ENCODE data around the gene DKC1. TPM values are rescaled to one million over a fixed set of nuclear protein-coding genes. Genes with fewer than 3 reads are reported as not detected.
"Not testable (repeated sequence)": the region's sequence is repeated elsewhere in the genome, so short reads cannot be mapped to it uniquely, and the experiment has no call there.

DKC1 gene
- total RNA-seq, 1 donor from 2014 or later: 102 TPM

DNA sequence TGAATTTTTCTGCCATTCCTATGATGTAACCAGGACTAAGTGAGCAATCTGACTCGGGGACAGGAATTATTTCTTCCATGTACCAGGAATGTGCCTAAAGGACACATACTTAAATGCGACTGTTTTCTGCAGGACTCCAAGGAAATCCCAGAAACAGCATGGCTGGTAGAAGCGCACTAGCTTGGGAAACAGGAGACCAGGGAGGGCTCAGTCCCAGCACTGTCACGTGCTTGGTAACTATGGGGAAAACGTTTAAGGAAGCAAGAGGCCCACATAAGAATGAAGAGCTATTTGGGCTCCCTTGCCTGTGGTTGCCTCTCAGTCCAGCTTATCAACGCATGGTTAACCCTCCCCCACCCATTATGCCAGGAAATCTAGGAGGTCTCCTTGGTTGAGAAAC, 23.1 kb downstream of the DKC1 start:
- intact Hi-C loops (cut with micrococcal nuclease): no loop called here

DNA sequence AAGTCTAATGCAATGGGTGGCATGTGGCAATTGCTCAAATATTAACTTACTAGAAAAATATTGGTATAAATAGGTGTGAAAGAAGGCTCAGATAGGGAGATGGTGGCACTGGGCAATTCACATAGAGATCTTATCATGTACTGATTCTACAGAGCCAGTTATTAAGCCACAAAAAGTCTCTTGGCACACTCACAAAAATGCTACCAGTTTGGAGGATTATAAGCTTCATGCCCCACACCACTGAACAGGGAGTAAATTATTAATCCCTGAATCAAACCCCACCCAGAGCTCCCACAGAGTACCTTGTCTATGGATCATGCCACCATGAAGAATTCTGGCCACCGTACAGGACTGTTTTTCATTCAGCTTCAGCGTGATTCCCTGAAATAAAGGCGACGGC, 28.8 kb downstream of the DKC1 start:
- intact Hi-C loops (cut with micrococcal nuclease): no loop called here

DNA sequence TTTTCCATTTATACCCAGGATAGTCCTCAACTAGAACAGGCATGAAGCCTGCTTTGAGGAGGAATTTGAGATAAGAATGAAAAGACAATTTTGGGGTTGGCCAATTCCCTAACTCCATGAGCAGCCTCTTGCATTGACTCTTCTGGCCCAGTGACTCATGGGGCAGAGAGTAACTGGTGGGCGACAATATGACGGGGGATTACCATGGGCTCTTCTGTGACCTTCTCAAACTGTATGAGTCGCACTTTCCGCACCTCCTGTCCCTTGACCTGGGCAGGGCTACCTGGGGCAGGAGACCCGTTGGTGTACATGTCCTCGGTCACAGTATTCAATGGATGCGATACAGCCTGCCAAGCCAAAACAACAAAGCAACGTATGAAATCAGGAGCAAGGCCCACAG, 29.3 kb downstream of the DKC1 start:
- intact Hi-C loops (cut with micrococcal nuclease): no loop called here

DNA sequence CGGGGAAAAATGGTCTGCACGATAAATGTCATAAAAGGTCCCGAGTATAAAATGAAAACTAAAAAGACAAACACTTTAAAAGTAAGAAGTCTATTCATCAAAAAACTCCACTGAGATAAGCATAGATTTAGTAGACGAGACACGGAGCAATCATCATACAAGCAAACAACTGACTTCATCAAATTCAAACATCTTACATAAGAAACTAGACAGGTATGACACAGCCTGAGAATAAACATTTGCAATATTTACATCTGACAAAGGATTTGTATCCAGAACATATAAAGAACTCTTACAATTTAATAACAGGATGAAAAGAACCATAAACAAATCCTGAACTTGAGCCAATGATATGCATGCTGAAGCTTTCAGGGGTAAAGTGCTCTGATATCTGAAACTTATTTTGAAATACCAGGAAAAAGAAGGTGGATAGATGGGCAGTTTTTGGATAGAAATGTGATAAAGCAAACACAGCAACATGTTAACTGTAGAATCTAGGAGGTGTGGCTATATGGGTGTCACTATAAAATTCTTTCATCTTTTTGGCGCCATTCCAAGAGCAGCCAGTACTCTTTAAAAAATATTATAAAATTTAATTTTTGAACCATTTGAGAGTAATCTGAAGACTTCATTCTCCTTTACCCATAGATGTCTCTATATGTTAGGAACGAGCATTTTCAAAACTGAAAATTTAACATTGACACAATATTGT, 30.6 kb downstream of the DKC1 start:
- intact Hi-C loops (cut with micrococcal nuclease): no loop called here

DNA sequence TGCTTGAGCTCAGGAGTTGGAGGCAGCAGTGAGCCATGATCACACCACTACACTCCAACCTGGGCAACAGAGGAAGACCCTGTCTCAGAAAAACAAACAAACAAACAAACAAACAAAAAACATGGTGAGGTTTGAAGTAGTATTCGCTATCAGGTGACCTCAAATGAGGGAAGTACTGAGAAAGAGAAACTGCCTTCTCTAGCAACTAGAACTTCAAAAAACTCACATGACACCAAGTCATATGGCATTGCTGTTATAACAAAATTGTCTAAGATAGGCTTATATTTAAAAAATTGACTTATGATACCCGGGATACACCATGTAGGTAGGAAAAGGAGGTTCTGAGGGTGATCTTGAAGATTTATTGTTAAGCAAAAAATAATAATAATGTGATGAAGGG, 32.4 kb downstream of the DKC1 start:
- intact Hi-C loops (cut with micrococcal nuclease): no loop called here

DNA sequence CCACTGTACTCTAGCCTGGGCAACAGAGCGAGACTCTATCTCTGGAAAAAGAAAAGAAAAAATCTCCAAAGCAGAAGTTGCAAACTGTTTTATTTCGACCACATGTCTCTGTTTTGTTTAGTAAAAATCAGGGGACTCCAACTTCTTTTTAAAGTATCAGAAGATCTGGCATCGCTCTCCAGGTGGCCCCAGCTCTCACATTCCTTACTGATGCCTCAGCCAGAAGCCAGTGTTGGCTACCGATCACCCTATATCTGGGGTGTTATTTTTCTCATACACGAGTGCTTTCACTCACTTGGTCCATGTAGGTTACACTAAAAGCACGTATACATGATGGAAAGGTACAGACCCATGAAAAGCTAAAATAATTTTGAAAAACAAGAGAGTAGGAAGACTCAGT, 34.3 kb downstream of the DKC1 start:
- intact Hi-C loops (cut with micrococcal nuclease): no loop called here

DNA sequence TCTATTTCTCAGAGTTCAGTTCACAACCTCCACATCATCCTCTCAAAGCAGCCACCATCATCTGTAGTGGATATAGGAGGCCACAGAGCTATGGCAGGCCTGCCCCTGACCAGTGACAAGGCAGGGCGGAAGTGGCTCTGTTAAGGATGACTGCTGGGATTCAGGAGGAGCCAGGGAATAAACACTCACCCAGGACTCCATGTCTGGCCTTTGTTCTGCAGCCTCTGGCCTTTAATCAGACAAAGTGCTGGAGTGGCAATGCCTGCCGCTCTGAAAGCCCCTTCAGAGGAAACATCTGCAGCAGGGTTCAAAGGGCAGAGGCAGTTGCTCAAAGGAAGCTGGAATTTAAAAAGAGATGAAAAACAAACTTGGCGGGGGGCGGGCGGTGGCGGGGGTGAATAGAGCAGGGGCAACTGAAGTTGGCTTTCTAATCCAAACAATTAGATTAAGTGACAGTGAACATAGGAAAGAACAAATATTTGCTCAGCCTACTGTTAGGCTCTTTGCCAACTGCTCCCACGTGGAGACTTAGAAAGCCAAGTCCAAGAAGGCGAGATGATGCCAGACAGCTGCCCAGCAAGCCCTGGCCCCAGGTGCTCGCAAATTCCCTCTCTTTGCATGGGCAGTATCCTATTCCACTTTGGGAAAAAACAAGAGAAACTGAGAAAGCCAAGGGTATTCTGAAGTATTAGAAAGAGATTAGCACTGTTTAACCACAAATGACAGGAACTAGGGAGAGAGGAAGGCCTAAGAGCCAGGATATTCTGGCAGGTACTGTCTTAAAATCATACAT, 37.1 kb downstream of the DKC1 start:
- intact Hi-C loops (cut with micrococcal nuclease): no loop called here

DNA sequence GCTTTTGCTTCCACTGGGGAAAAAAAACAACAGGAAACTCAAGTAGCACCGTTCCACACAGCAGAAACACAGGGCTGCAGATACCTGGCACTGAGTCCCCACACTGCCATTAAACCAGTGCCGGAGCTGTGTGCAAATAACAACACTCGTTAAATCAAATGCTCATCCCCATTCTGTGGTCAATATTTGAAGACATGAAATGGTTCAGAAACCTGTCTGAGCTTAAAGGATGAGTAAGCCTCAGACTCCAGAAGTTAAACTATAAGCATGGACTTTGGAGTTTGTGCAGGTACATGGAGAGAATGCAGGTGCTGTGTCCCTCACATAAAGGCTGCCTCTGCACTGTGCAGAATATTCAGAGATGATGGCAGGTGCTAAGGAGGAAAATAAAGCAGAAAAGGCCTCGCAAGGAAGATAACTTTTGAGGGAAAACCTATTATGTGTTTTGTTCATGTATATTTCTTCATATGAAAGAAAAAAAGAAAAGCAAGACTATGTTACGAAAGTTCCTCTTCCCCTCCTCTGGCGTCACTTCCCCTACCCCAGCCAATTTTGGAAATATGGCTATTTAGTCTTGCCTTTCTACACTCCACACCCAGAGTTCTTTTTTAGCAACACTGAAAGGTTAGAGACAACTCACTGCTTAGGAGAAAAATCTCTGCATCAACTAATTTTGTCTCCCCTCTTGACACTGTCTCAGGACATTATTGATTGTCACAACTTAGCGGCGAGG, 38.0 kb downstream of the DKC1 start:
- intact Hi-C loops (cut with micrococcal nuclease): no loop called here

DNA sequence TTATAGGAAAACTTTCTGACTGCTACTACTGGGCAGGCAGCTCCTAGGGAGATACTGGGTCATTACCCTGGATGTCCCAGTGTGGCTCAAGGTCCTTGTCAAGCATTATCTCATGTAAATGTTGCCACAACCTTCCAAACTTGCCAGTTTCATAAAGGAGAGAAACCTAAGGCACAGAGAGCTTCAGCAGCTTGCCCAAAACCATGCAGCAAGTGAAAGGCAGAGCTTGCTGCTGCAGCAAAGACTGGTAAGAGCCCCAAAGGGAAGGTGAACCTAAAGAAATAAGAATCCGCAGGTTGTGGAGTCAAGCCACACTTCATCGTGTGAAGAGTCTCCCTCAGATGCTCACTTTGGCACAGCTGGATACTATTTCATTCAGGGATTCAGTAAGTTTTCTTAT, 40.3 kb downstream of the DKC1 start:
- intact Hi-C loops (cut with micrococcal nuclease): no loop called here

DNA sequence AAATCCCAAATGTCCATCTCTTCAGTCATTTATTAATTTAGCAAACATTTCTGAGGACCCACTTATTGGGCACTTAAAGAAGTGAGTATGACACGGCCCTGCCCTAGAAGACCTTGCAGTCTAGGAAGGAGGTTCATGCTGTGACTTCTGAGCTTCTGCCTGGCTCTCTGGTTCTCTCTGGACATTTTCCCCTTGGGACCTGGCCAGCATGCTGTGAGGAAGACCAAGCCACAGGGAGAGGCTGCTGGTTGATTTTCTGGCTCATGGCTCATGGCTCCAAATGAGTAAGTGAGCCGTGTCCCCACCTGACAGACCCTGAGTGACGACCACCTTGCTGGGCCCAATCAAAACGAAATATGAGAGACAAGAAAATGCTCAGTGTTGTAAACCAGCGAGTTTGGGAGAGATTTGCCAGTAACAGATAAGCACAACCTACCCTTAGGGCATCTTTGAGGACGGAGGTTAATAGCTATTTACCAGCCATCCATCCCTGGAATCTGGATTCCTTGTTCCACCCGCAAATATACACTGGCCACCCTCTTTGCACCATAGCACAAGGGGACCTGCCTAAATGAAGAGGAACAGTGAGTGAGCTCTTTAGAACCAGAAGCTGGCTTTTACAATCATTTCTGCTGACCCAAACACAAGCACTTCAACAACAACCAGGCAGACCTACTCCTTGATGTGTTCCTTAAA, 41.7 kb downstream of the DKC1 start:
- intact Hi-C loops (cut with micrococcal nuclease): loop anchor here (2.0 kb wide), 1 partner anchor 42 kb away; the partner anchor contains the start of gene DKC1

DNA sequence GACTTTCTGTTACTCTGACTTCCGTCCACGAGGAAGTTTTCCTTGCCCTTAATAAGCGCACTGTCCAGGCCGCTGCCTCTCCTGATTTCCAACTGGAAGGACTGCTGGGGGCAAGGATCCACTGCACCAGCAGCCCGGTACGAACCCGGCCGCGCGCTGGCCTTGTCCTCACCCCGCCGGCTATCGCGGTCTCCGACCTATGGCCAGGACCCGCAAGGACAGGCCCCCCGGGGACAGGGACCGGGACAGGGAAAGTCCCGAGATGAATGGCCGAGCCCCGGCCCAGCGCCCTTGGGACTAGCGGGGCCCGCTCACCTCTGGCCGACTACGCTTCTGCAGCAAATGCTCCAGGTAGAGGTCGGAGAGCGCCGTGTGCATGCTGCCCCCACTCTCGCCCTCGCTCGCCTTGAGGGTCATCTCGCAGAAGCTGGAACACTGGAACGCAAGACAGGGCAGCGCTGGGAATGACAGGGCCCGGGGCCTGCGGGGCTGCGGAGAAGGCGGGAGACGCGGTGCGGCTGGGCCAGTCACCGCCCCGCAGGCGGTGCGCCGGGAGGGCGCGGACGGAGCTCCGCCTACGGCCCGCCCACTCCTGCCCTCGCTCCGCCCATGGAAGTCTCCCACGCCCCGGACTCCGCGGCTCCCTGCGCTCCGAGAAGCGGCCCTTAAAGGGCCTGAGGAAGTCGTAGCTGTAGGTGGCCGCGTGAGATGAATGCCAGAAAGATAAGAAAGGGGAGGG, 42.5 kb downstream of the DKC1 start, which contains the start of gene MPP1:
Gene MPP1 (minus strand): TSS at position 529 of the 739 bp plus-strand sequence. CDS start 112 bp downstream, at position 417.
- intact Hi-C loops (cut with micrococcal nuclease): loop anchor here (2.0 kb wide), 1 partner anchor 42 kb away; the partner anchor contains the start of gene DKC1

DNA sequence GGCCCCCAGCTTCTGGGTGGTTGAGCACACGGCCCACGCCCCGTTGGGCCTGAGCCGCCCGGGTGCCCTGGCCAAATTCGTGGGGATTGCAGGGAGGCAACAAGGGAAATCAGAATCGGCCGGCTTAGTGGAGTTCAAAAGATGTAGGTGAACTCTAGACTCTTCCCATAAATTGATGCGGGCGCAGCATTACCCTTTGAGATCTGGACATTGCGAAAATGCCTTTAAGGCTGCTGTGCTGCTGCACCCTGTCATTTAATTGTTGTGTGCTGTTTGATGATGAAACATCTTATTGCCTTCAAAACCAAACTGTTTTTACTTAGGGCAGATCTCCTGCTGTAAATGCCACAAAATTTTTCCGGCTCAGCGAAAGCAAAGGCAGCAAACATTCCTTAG, 43.0 kb downstream of the DKC1 start:
- intact Hi-C loops (cut with micrococcal nuclease): loop anchor here (2.0 kb wide), 1 partner anchor 43 kb away; the partner anchor contains the start of gene DKC1

DNA sequence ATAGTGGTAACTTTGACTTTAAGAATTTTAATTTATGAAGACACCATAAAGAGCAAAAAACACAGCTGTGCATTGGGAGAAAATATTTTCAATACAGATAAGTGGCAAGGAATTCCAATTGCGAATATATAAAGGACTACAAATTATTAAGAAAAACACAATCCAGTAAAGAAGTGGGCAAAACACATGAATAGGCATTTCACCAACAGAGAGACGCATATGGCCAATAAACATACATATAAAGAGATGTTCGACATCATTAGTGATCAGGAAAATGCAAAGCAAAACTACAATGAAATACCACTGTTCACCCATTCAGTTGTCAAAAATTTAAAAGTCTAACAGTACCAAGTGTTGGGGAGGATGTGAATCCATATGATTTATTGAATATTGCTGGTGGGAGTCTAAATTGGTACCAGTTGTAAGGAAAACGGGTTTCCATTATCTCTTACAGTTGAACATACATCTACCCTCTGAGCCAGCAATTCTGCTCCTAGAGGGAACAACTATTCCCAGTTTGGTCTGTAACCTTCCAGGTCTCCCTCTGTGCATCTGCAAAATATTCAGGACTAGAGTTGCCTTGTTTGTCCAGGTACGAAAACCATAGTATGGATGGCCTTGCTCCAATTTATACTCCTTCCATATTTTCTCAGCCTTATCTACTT, 44.3 kb downstream of the DKC1 start:
- intact Hi-C loops (cut with micrococcal nuclease): no loop called here

DNA sequence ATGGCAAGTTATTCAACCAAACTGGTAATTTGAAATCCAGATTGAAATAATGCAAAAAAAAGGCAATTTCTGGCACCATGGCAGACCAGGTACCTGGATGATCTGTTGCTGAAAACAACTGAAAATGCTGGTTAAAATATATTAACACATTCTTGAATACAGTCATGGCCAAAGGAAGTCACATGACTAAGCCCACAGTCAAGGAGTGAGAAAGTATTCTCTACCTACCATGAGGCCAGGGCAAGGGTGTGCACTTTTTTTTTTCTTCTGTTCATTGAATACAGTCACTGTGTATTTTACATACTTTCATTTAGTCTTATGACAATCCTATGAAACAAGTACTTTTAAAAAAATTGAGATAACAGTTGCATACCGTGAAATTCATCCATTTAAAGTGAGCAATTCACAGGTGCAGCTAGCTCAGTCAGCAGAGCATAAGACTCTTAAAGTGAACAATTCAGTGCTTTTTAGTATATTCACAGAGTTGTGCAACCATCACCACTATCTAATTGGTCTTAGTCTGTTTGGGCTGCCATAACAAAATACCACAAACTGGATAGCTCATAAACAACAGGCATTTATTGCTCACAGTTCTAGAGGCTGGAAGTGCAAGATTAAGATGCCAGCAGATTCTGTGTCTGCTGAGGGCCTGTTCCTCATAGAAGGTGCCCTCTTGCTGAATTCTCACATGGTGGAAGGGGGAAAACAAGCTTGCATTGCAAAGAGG, 47.4 kb downstream of the DKC1 start:
- intact Hi-C loops (cut with micrococcal nuclease): no loop called here

DNA sequence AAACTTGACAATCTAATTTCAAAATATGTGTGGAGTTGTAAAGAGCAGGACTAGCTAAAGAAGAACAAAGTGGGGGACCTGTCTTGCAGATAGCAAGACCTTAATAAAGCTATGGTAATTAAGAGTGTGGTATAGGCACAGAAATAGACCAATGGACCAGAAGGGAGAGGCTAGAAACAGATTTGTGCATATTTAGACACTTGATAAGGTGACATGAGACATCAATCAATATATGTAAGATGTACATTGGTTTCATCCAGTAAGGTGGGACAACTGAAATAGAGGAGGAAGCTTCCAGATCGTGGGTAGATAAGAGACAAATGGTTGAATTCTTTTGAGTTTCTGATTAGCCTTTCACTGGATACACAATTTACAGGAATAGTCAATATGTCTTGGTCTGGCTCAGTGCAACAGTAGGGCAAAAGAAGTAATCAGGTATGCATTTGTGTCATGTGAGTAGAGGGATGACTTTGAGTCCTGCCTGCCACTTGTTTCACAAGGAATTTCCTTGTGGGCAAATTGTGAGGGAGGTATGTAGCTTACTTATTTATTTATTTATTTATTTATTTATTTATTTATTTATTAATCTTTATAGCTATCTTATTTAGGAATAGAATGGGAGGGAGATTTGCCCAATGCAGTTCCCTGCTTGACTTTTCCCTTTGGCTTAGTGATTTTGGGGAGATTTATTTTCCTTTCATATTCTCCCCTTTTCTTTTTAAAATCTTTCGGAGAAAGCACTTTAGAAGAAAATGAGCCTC, 49.9 kb downstream of the DKC1 start:
- intact Hi-C loops (cut with micrococcal nuclease): no loop called here

DNA sequence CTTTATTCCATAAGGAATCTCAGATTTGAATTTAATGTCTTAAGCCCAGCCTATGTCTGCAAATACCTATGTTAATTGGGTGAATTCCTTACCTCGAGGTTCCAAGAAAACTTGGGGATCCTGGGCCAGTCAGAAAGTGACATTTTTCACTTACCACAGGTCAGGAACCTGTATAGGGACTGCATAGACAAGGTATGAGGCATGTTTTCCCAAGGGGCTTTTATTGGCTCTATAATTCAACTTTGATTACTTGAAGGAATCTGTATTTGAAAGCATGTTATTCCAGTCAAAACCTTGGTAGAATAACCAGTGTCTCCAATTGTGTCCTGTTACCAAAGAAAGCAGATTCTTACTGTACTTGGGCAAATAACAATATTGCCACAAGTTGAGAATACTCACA, 51.1 kb downstream of the DKC1 start:
- intact Hi-C loops (cut with micrococcal nuclease): no loop called here

DNA sequence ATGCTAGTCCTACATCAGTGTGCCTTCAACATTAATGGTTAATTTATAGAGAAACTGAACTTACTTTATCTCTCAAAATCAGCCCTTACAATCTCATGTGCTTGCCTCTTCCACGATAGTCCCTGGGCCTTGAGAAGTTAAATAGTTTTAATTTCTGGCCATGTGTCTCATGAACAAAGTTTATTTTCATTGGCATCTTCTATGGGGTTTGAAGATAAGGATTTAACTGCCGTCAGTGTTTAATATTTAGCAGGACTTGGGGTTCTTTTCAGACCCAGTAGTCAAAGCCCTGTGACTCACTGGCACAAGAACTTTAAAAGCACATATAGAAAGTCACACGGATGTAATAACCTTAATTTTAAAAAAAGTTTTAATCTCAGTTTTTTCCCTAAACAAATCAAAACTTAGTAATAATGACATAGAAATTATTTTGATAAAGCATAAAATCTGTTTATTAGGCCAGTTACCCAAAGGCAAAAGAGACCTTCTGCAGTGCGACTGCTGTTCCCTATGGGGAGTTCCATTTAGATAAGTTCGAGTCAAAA, 52.7 kb downstream of the DKC1 start:
- intact Hi-C loops (cut with micrococcal nuclease): no loop called here

DNA sequence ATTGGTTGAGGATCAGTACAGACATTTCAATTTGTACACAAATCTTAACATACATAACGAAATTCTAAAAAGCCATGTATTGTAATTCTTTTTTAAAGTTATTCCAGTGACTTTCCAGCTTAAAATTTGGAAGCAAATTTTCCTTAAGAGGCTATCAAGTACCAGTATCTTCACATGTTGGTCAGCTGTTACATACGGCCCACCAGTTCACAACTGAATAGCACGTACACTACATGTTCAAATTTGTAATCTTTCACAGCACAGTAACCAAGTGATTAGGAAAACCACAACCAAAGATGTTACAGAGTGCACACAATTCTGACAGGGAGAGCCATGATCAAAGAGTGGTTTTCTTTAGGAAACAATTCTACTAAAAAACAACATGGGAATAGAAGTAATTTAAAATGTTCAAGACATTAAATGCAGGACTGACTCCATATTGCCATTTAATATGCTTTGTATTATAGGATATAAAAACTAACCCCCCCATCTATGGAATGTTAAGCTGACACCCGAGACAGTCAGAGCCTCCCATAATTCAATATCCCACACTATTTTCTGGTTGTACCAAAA, 53.7 kb downstream of the DKC1 start:
- intact Hi-C loops (cut with micrococcal nuclease): not testable (repeated sequence)
